ENCODE measurements around the gene WNT10A.
"Not testable (repeated sequence)": the region's sequence is repeated elsewhere in the genome, so short reads cannot be mapped to it uniquely, and the experiment has no call there.

WNT10A gene

GRCh38 chr2:218931751-218932150, 51.1 kb downstream of the WNT10A start:
- DNase-seq (ENCODE audit: low read depth in 2 of 2), result not testable (repeated sequence)
